GM19043 (cell line): ENCODE results near the gene PPARGC1A.

Experiments used
- ATAC-seq: cut with Tn5 transposase; IDR thresholded peaks from one replicate; pipeline ENCODE4 v1.9.1; 2021; ENCODE audit warnings: low read depth; ENCODE audit not compliant: unreplicated experiment

The PPARGC1A gene, protein sequence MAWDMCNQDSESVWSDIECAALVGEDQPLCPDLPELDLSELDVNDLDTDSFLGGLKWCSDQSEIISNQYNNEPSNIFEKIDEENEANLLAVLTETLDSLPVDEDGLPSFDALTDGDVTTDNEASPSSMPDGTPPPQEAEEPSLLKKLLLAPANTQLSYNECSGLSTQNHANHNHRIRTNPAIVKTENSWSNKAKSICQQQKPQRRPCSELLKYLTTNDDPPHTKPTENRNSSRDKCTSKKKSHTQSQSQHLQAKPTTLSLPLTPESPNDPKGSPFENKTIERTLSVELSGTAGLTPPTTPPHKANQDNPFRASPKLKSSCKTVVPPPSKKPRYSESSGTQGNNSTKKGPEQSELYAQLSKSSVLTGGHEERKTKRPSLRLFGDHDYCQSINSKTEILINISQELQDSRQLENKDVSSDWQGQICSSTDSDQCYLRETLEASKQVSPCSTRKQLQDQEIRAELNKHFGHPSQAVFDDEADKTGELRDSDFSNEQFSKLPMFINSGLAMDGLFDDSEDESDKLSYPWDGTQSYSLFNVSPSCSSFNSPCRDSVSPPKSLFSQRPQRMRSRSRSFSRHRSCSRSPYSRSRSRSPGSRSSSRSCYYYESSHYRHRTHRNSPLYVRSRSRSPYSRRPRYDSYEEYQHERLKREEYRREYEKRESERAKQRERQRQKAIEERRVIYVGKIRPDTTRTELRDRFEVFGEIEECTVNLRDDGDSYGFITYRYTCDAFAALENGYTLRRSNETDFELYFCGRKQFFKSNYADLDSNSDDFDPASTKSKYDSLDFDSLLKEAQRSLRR

DNA sequence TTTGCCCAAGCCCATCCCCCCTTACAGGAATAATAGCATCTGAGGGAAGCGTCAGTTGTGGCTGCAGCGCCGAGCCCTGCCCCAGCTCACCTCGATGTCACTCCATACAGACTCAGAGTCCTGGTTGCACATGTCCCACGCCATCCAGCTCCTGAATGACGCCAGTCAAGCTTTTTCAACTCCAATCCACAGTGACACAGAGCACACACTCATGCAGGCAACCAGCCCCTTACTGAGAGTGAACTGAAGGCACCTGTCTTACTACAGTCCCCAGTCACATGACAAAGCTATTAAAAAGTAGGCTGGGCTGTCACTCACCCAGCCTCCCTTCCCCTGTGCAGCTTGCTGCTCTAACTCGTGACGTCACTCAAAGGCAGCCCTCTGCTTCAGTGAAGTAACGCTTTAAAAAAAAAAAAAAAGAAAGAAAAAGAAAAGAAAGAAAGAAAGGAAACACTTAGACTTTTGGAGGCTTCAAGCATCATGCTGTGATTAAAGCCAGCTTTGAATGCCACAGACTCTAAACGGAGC, at the start of gene PPARGC1A:
Gene PPARGC1A, minus strand, starts transcription at position 234 of the 528 bp plus-strand sequence. Its CDS starts 90 bp downstream, at position 144.
- no peak for ATAC-seq

DNA sequence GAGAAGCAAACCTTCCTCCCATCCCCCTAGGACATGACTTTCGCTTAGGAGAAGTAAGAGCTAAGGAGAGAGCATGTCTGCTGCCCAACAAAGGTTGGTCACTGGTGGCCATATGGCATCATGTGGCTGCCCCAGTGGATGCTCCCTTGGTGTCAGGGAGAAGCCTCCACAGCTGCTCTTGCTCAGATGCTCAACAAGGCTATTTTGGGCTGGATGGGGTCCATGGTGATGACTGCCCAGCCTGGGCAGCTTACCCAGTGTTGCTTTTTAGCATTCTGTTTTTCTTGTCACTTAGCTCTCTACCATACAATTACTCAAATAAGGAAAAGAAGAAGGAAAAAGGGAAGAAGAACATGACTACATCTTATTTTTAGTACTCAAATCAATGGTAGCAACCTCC, 48.9 kb upstream of the PPARGC1A start:
- ATAC-seq, result no peak

DNA sequence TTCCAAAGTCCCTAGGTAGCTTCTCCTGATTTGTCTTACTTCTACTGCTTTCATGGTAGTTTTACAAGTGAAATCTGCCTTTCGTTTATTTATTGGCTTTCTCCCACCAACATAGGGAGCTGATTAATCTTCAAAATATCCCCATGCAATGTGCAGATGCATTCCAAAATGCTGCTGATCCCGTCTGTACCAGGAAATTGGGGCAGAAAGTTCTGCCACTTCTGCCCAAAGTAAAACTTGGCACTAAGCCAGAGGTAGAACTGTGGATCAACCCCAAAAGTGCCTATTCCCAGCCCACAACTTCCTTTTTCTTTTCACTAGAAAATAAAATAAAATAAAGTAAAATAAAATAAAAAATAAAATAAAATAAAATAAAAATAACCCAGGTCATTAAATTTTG, 47.3 kb upstream of the PPARGC1A start:
- ATAC-seq, result no peak

DNA sequence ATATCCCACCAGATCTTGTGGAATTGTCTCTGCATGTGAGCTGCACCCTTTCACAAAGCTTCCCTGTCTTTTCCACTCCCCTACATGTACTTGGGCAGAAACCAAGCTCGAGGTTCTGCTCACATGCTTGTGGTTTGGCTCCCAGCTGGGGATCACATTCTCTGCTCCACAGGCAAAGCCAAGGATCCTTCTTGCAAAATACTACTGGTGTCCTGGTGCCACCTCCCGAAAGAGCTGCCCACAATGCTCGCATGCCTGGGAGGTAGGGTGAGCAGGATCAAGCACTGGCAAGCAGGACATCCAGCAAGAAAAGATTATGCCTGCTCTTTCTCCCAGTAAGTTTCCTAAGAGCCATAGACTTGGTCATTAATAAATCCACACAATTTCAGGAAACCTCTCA, 45.1 kb upstream of the PPARGC1A start:
- no peak for ATAC-seq

DNA sequence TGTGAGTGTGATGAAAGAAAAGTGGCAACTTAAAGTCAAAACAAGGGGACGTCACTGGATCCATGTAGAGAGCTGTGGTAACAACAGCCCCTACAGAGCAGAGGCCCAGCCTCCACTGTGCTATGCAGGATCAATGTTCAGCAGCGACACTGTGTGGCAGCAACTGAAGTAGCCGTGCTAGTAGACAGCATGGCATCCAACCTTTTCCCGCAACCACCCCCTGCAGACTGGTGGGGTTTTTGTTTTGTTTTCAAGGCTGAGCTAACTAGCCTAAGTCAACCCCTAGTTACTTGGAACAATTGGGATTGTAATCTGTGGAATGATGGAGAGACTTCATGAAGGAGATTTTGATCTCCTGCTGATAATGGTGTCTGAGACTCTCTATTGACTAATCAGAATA, 44.4 kb upstream of the PPARGC1A start:
- ATAC-seq, result no peak

DNA sequence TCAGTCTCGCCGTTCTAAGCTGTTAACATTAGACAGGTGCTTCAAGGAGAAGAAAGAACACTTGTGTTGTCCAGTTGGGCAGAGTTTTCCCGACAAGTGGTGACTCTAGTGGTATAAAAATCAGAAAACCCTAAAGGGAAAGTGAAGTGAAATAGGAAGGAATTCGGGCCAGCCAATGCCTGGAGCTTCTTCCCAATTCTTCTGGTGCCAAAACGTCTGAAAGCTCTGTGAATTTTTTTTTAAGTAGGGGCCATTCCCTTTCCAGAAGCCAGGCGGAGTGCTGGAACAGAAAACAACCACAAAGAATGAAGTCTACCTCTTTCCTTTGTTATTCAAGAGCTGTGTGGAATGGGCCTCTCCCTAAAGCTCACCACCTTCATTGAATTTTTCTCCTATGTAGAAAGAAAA, 43.1 kb upstream of the PPARGC1A start:
- ATAC-seq, result no peak

DNA sequence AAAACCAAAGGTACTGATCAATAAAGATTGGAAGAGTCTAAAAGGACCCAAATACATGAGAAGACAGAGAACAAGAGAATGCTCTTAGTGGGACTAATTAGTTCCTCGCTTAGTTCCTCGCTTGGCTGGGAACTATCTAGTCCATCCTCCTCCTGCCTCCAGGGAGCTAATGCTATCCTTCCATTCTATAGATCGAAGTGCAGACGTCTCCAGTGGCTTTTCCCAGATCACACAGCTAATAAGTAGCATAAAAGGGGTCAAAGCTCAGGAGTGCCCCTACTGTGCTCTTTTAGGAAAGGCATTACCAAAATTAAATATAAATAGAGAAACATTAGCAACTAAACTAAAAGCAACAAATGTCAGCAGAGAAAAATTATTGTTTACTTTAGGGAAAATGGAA, 42.3 kb upstream of the PPARGC1A start:
- no peak for ATAC-seq

DNA sequence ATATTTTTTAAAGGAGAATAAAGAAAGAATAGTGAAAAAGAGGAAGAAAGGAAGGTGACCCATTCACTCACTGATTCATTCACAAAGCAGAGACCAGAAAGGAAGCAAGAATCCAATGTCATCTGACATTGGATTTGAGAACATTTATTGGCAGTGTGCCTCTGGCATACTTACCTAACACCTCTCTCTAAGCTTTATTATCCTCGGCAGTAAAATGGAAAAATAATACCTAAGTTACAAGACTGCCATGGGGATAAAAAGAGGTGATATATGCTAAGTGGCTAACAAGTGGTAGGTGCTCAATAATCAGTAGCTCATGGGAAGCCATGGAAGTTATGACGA, 41.6 kb upstream of the PPARGC1A start:
- no peak for ATAC-seq

DNA sequence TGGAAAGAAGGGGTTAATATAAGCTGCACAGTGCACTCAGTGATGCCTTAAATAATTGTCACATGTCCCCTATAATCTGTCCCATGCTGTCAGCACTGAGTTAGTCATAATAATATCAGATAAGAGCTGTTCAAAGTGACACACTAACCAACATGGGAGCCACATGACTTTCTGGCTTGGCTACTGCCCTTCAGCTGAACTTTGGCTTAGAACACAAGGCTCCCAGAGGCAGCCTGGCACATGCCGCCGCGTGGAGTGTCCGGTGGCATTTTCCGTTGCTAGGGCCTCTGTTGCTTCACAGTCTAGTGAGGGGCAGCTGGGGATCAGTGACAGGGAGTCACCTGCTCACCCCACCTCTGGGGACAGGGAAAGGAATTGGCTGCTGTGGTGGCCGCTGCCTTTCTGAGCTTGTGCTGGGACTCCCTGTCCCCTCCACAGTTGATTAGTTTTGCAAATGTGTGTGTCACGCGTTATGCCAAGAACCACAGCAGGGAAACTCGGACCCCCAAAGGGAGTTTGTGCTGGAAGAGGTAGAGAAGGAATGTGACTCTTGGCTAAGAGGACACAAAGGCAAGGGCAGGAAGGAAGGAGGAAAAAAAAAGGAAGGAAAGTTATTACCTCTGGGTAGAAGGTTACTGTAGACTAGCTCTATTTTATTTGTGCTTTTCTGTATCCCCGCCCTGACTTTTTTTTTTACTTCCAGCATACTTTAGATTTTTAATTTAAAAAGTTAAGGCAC, 41.1 kb upstream of the PPARGC1A start:
- no peak for ATAC-seq

DNA sequence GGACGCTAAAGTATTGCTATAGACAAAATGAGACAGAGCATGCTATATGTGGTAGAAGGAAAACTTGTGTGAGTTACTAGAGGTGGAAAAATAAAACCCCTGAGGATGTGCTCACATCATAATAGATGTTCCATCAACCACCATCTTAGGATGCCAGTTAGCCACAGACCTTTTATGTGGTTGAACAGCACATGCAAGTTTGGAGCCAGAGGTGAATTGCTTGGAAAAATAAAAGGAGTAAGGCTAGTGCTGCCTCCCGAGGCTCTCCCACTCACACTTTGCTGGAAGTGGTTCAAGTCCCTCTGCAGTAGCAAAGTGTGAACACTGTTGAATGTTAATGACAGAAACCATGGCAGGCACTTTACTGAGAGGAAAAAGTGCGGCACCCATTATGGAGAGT, 39.4 kb upstream of the PPARGC1A start:
- ATAC-seq, result no peak

DNA sequence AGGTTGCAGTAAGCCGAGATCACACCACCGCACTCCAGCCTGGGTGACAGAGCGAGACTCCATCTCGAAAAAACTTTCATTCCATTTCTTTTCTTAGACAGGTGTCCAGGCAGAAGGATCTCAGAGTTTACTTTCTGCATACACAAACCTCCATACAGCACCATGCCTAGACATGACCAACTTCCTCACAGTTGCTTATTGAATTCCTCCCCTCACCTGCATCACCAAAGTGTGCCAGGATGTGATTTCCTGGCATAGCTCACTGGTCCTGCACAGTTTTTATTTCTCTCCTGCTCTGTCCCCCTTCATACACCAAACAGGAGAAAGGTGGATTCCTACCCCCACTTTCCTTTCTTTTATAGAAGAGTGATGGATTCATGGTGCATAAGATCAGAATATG, 34.7 kb upstream of the PPARGC1A start:
- no peak for ATAC-seq

DNA sequence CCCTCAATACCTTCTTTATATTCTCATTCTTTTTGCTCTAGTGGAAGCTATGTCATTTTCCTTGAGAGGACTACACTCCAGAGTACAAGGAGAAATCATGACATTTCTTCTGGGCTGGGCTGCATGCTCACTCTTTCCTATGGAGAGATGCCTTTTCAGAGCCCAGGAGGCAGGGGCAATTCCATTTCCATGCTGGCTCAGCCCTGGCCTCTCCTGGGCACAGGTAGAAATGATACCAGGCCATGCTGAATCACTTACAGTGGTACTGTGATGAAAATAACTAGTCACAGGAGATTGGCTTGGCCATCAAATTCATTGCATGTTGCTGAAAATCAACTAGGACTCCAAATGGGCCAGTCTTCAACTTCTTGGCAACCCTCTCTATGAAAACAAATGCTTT, 34.0 kb upstream of the PPARGC1A start:
- ATAC-seq, result no peak

DNA sequence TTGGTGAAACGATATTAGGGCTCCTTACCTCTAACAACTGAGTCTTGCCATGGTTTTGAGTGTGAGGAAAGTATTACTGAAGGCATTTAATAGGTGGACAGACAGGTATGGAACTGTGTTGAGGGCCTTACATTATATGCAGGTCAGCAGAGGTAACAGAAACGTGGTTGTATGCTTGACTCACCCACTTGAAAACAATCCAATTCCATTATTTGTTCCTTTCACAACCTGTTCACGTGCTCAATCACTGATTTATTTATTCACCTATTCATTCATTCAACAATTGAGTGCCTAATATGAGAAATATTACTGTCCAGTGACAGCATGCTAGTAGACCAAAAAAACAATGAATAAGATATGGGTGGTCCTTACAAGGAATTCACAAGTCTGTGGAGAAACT, 33.3 kb upstream of the PPARGC1A start:
- no peak for ATAC-seq

DNA sequence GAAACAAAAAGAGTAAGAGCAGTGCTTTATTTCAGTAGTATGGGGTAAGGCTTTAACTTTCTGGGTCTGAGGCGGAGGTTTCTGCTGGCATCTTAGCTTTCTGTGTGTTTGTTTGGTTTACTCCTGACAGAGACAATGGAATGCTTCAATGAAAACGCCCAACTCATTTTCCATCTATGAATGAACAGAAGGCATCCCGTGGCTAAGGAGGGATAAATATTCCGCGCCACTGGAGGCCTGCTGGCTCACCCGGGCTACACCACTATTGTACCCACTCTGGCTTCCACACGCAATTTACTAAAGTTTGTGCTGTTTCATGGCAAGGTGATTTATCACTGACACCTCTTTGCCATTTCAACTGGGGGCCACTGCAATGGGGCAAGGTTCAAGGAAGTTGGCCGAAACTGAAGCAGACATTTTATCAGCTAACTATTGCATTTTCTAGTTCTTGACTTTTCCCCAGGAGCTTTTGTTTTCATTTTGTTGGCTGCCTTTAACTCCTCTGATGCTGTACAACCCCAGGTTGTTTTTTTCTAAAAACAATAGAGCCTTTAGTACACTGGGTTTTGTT, 32.8 kb upstream of the PPARGC1A start:
- ATAC-seq, result no peak

DNA sequence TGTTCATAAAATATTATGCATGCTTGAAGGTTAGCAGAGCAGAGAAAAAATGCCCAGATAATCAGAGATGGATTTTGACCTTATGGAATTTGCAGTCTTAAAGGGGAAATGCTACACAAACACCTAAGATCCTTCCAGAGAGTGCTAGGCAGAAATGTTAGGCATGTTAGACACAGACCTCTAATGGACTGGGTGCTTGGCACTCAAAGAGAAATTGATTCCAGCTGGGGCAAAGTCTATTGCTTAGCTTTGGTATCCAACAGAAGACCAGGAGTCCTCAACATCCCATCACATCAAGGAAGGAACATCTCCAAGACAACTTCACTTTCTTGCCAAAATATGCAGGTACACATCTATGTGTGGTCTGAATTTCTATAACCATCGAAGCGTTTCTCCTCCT, 32.2 kb upstream of the PPARGC1A start:
- ATAC-seq, result no peak

DNA sequence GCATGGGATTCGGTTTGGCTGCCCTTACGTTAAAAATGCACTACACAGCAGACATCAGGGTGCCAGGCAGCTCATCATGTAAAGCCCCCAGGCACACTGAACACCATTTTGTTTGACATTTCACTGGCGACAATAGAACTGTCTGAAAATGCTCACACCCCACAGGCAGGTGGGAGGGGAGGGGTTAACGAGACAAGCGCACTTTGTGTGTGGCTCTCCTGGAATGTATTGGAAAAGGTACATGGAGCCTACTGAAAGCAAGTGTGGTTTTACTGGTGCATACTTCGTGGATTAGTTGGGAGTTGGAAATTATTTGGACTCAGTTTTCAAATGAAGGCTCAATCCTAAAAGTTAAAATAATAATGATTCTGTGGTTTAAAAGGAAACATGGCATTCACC, 31.6 kb upstream of the PPARGC1A start:
- ATAC-seq, result no peak

DNA sequence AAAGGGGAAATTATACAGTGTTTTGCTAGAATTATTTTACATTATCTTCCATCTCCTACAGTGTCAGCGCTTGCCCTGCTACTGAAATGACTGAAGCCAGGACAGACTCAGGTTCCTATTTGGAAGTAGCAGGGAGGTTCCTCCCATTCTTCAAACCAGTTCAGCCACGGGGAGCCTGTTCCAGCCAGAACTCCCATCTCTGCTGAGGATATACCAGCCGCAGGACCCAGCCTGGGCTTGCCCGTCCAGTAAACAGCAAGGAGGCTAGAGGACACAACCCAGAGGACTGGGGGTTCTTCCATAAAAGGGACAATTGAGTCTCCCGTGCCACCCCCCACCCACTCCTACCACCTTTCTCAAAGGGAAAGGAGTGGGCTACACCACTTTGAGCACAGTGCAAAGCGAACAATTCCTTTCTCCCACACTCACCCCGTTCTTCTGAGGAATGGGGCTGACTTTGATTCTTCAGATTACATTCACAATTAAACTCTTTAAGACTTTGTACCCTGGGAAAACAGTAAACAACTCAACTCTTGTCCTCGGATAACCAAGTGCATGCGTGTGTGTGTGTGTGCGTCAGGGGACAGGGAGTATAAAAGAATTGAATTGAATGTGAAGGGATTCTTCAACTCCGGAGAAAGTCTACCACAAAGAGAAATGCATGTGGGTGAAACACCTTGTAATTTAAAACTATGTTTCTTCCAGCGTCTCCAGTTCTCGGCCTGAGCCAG, 31.0 kb upstream of the PPARGC1A start:
- no peak for ATAC-seq

DNA sequence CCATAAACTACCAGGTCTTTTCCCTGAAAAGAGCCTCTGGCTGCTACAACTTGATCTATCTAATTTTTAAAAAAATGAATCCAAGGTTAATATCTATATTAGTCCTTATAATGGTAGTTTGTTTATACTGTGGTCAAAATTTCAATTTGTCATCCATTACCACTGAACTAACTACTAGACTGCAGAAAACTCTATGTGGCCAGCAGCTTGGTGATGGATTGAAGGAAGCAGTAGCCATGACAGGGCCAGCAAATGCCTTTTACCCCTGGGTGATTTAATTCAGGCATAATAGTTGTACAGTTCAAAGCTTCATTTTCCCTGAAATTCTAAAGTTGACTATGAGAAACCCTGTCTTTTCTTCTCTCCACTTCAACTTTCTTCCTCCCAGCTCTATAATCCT, 30.4 kb upstream of the PPARGC1A start:
- ATAC-seq, result no peak

DNA sequence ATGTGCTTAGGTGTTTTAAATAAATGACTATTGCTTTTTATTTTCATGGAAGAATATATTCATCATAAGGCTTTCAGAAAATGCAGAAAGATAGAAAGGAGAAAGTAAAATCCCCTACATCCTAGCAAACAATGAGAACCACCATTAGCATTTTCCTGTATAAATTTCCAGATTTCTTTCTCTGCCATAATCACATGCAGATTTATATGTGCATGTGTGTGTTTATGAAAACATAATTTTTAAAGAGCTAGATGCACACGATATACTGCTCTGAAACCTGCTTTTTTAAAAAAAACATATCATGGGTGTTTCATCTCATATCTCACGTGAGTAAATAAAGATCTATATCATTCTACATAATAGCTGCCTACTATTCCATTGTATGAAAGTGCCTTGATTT, 26.4 kb upstream of the PPARGC1A start:
- no peak for ATAC-seq

DNA sequence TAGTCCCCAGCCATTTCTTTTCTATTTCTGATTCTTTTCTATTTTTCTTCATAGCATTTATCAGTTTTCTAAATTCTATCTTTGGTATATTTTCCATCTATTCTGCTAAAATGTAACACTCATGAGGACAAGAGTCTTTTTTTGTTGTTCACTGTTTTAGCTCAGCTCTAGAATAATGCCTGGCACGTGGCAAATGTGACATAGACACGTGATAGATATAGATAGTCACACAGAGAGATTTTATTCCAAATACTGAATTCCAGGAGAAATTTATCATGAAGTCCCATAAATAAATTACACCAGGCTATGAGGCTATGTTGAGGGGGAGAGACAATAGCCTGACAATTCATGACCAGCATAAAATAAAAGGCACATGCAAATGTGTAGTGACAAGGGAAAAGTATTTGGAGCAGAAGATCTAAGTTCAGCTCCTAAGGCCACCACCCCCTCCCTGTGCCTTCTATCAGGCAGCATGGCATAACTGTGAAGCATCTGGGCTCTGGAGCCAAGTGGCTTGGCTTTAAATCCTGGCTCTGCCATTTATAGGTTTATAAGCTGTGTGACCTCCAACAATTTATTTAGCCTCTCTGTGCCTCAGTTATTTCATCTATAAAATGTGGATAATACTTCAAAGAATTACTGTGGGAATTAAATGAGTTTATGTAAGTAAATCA, 25.7 kb upstream of the PPARGC1A start:
- no peak for ATAC-seq
